ENCODE measurements around the gene APOA4.

Gene APOA4

DNA sequence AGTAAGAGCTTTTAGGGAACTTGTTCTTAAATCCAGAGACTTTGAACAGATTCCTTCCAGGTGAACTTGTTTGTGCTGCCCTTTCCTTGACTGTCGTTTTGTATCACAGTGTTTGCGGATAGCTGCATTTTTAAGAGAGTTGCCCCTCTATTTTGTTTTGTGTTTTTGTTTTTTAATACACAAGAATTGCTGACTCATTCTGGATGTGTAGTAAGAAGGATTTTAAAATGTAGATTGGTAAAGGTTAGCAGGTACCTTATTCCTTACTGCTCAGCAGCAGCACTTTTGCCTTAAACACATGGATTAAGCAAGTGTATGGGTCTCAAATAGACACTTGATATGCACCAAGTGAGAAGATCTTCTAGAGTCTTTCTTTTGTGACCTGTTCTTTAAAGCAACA, 22.5 kb downstream of the APOA4 start:
- TF ChIP-seq, protein P1, sequence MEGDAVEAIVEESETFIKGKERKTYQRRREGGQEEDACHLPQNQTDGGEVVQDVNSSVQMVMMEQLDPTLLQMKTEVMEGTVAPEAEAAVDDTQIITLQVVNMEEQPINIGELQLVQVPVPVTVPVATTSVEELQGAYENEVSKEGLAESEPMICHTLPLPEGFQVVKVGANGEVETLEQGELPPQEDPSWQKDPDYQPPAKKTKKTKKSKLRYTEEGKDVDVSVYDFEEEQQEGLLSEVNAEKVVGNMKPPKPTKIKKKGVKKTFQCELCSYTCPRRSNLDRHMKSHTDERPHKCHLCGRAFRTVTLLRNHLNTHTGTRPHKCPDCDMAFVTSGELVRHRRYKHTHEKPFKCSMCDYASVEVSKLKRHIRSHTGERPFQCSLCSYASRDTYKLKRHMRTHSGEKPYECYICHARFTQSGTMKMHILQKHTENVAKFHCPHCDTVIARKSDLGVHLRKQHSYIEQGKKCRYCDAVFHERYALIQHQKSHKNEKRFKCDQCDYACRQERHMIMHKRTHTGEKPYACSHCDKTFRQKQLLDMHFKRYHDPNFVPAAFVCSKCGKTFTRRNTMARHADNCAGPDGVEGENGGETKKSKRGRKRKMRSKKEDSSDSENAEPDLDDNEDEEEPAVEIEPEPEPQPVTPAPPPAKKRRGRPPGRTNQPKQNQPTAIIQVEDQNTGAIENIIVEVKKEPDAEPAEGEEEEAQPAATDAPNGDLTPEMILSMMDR (IDR thresholded peaks at IDR 0.05; ENCODE audit: control extremely low read depth, extremely low read depth, low read depth, missing control alignments) = no peak
- POLR2A ChIA-PET = no interaction called here
- CTCF ChIA-PET = interaction anchor here (1.1 to 3.3 kb wide), 3 partner anchors 10 to 305 kb away, joined by 3 to 20 read pairs (median 3); partner anchors contain the start of gene APOA5
- no peak for DNase-seq (ENCODE audit: extremely low spot score)

DNA sequence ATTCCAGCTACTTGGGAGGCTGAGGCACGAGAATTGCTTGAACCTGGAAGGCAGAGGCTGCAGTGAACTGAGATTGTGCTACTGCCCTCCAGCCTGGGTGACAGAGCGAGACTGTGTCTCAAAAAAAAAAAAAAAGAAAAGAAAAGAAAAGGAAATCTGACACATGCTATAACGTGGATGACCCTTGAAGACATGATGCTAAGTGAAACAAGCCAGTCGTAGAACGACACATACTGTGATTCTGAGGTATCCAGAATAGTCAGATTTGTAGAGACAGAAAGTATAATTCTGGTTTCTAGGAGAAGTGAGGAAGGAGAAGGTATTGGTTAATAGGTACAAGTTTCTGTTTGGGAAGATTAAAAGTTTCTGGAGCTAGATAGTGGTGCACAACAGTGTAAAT, 24.7 kb downstream of the APOA4 start:
- DNase-seq (ENCODE audit: extremely low spot score) = no peak
- ChIA-PET POLR2A (no interaction called here), CTCF (interaction anchor here (0.7 to 3.3 kb wide), 6 partner anchors 8 to 308 kb away, joined by 3 to 20 read pairs (median 4); partner anchors contain the start of gene APOA5)
- TF ChIP-seq, protein P1 (IDR thresholded peaks at IDR 0.05; ENCODE audit: control extremely low read depth, extremely low read depth, low read depth, missing control alignments) = no peak

DNA sequence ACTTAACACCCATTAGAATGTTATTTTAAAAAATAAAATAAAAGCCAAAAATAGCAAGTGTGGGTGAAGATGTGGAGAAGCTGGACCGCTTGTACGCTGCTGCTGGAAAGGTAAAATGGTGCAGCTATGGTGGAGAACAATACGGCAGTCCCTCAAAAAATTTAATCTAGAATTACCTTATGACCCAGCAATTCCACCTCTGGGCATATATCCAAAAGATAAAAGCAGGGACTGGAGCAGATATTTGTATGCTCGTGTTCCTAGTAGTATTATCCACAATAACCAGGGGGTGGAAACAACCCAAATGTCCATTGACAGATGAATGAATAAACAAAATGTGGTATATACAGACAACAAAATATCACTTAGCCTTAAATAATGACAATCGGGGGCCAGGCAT, 25.3 kb downstream of the APOA4 start:
- no peak for DNase-seq (ENCODE audit: extremely low spot score)
- CTCF ChIA-PET = interaction anchor here (1.6 kb wide), 1 partner anchor 11 kb away, joined by 5 read pairs; no protein-coding TSS in a partner anchor
- POLR2A ChIA-PET = no interaction called here
- TF ChIP-seq, protein P1 (IDR thresholded peaks at IDR 0.05; ENCODE audit: control extremely low read depth, extremely low read depth, low read depth, missing control alignments) = no peak

DNA sequence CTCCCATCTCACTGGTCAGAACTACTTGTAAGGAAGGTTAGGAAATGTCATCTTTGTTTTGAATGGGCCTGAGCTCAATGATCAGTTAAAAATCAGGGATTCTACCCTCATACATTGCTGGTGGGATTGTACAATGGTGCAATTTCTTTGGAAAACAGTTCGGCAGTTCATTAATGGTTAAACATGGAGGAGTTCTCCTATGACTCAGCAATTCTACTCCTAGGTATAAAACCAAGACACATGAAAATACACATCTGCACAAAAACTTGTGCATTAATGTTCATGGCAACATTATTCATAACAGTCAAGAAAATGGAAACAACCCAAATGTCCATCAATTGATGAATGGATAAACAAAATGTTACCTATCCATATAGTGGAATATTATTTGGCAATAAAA, 26.6 kb downstream of the APOA4 start:
- ChIA-PET POLR2A (no interaction called here), CTCF (interaction anchor here (0.8 to 7.7 kb wide), 2 partner anchors 14 to 308 kb away, joined by 3 to 86 read pairs; no protein-coding TSS in a partner anchor)
- no peak for DNase-seq (ENCODE audit: extremely low spot score)
- TF ChIP-seq, protein P1 (IDR thresholded peaks at IDR 0.05; ENCODE audit: control extremely low read depth, extremely low read depth, low read depth, missing control alignments) = no peak

DNA sequence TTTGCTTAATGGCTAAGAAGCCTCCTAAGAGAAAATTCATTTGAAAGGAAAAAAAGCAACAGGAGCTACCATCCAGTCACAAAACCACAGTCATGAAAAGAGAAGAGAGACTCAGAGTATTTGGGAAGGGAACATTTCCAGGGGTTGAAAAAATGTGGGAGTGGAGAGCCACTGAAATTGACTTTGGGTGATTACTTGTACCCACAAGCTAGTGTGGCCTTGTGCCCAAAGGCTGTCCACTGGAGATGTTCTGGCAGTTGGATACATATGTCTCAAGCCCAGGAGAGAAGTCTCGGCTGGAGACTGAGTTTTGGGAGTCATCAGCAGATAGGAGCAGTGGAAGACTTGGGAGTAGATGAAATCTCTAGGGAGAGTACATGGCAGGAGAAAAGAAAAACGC, 28.3 kb downstream of the APOA4 start:
- CTCF ChIA-PET = interaction anchor here (0.9 to 10.2 kb wide), 4 partner anchors 11 to 310 kb away, joined by 3 to 100 read pairs (median 45); partner anchors contain the start of gene APOA1
- DNase-seq (ENCODE audit: extremely low spot score) = no peak
- POLR2A ChIA-PET = no interaction called here
- TF ChIP-seq, protein P1 (IDR thresholded peaks at IDR 0.05; ENCODE audit: control extremely low read depth, extremely low read depth, low read depth, missing control alignments) = no peak

DNA sequence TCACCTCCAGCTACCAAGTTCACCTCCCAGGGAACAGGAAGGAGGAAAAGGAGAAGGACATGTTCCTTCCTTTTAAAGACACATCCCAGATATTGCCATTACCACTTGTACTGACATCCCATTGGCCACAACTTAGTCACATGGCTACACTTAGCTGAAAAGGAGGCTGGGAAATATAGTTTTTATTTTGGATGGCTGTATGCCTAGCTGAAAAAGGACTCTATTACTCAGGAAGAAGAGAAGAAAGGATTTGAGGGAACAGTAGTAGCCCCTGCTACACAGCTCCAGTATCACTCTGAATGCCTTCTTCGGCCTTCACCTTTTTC, 29.4 kb downstream of the APOA4 start:
- TF ChIP-seq, protein P1 (IDR thresholded peaks at IDR 0.05; ENCODE audit: control extremely low read depth, extremely low read depth, low read depth, missing control alignments) = no peak
- ChIA-PET POLR2A (no interaction called here), CTCF (interaction anchor here (1.0 to 10.2 kb wide), 6 partner anchors 16 to 311 kb away, joined by 3 to 100 read pairs (median 4); partner anchors contain the start of gene APOA1)
- DNase-seq (ENCODE audit: extremely low spot score) = no peak

All from GM10248 (cell line).